ENCODE measurements around the gene LPAR2. TPM values are rescaled to one million over a fixed set of nuclear protein-coding genes. Genes with fewer than 3 reads are reported as not detected.
"Not testable (repeated sequence)": the region's sequence is repeated elsewhere in the genome, so short reads cannot be mapped to it uniquely, and the experiment has no call there.

Gene LPAR2
- total and polyA plus RNA-seq, 4 donors = 5.1 to 42.4 (median 19.5) TPM

- Histone ChIP-seq H3K9me3 (ENCODE audit: control insufficient read depth in 4 of 4, insufficient read depth in 3 of 4, low read length in 3 of 4) (no peaks in the 10 kb centered on the region), H3K4me3 (no peak overlapping the region), H3K27ac (ENCODE audit: low read depth in 1 of 2, low read length in 1 of 2) (no peak overlapping the region), H3K4me1 (ENCODE audit: control insufficient read depth in 5 of 5, insufficient read depth in 5 of 5, low read length in 5 of 5) (peaks cover 0 to 26% (median 9%) of the 10 kb centered on the region in 5 donors), H3K9ac (ENCODE audit: insufficient read depth in 1 of 2, low read length in 2 of 2) (no peak overlapping the region), H3K36me3 (ENCODE audit: control insufficient read depth in 4 of 4, insufficient read depth in 4 of 4, low read length in 4 of 4) (no peaks in the 10 kb centered on the region), H3K27me3 (ENCODE audit: control insufficient read depth in 3 of 3, insufficient read depth in 3 of 3, low read length in 2 of 3) (no peaks in the 10 kb centered on the region)
- WGBS, 2 donors = 87 to 98% methylated on average over 3 of the region's 3 CpGs
- DNase-seq = no peak
- TF ChIP-seq CTCF (IDR thresholded peaks at IDR 0.05; ENCODE audit: control extremely low read depth, extremely low read depth) = no peak
- no peak for ATAC-seq (ENCODE audit: insufficient read depth, low FRiP score)
Observed at GRCh38 chr19:19615086-19615485, 12.9 kb downstream of the LPAR2 start.

GRCh38 chr19:19613506-19613905 lies 14.5 kb downstream of the LPAR2 start:
- Histone ChIP-seq H3K27me3 (ENCODE audit: control insufficient read depth in 3 of 3, insufficient read depth in 3 of 3, low read length in 2 of 3) (no peaks in the 10 kb centered on the region), H3K9ac (ENCODE audit: insufficient read depth in 1 of 2, low read length in 2 of 2) (no peak overlapping the region), H3K9me3 (ENCODE audit: control insufficient read depth in 4 of 4, insufficient read depth in 3 of 4, low read length in 3 of 4) (no peaks in the 10 kb centered on the region), H3K4me1 (ENCODE audit: control insufficient read depth in 5 of 5, insufficient read depth in 5 of 5, low read length in 5 of 5) (peaks cover 0 to 18% (median 4%) of the 10 kb centered on the region in 5 donors), H3K27ac (ENCODE audit: low read depth in 1 of 2, low read length in 1 of 2) (no peak overlapping the region), H3K36me3 (ENCODE audit: control insufficient read depth in 4 of 4, insufficient read depth in 4 of 4, low read length in 4 of 4) (peaks cover 0 to 4% (median 0%) of the 10 kb centered on the region in 4 donors), H3K4me3 (no peak overlapping the region)
- ATAC-seq (ENCODE audit: insufficient read depth, low FRiP score) (no peak), DNase-seq (no peak)
- 74 to 86% methylated on average over 4 of the region's 4 CpGs for WGBS, 2 donors
- TF ChIP-seq CTCF (IDR thresholded peaks at IDR 0.05; ENCODE audit: control extremely low read depth, extremely low read depth) = no peak

GRCh38 chr19:19610376-19611202 lies 17.4 kb downstream of the LPAR2 start:
- no peaks in the 10 kb centered on the region for H3K27me3 ChIP-seq (ENCODE audit: control insufficient read depth in 3 of 3, insufficient read depth in 3 of 3, low read length in 2 of 3)
- peaks cover 0 to 4% (median 0%) of the 10 kb centered on the region in 5 donors for H3K4me1 ChIP-seq (ENCODE audit: control insufficient read depth in 5 of 5, insufficient read depth in 5 of 5, low read length in 5 of 5)
- H3K4me3 ChIP-seq = no peak overlapping the region
- 79 to 87% methylated on average over 10 of the region's 10 CpGs for WGBS, 2 donors
- DNase-seq = peak in 2 of 3 donors; percentile 48 to 63
- H3K9me3 ChIP-seq (ENCODE audit: control insufficient read depth in 4 of 4, insufficient read depth in 3 of 4, low read length in 3 of 4) = no peaks in the 10 kb centered on the region
- no peak for TF ChIP-seq CTCF (IDR thresholded peaks at IDR 0.05; ENCODE audit: control extremely low read depth, extremely low read depth)
- no peak overlapping the region for H3K27ac ChIP-seq (ENCODE audit: low read depth in 1 of 2, low read length in 1 of 2)
- H3K9ac ChIP-seq (ENCODE audit: insufficient read depth in 1 of 2, low read length in 2 of 2) = no peak overlapping the region
- ATAC-seq (ENCODE audit: insufficient read depth, low FRiP score) = no peak
- H3K36me3 ChIP-seq (ENCODE audit: control insufficient read depth in 4 of 4, insufficient read depth in 4 of 4, low read length in 4 of 4) = peaks cover 0 to 4% (median 0%) of the 10 kb centered on the region in 4 donors

- not testable (repeated sequence) for H3K27me3 ChIP-seq (ENCODE audit: control insufficient read depth in 3 of 3, insufficient read depth in 3 of 3, low read length in 2 of 3); DNase-seq; H3K27ac ChIP-seq (ENCODE audit: low read depth in 1 of 2, low read length in 1 of 2); H3K9ac ChIP-seq (ENCODE audit: insufficient read depth in 1 of 2, low read length in 2 of 2); H3K36me3 ChIP-seq (ENCODE audit: control insufficient read depth in 4 of 4, insufficient read depth in 4 of 4, low read length in 4 of 4); H3K4me1 ChIP-seq (ENCODE audit: control insufficient read depth in 5 of 5, insufficient read depth in 5 of 5, low read length in 5 of 5); ATAC-seq (ENCODE audit: insufficient read depth, low FRiP score); H3K9me3 ChIP-seq (ENCODE audit: control insufficient read depth in 4 of 4, insufficient read depth in 3 of 4, low read length in 3 of 4); H3K4me3 ChIP-seq
- WGBS, 2 donors = 95 to 97% methylated on average over 8 of the region's 8 CpGs
Observed at GRCh38 chr19:19606686-19607085, 21.3 kb downstream of the LPAR2 start.

All from lung (tissue), 12 donors.